GM19372 (cell line): ENCODE data around the gene REST.
A peak's percentile ranks its signal among the peaks of the same experiment; 100 is the strongest.
"Not testable (repeated sequence)": the region's sequence is repeated elsewhere in the genome, so short reads cannot be mapped to it uniquely, and the experiment has no call there.

Experiments
- ATAC-seq: cut with Tn5 transposase; IDR thresholded peaks from one replicate; pipeline ENCODE4 v1.9.1; 2021; ENCODE audit warnings: mild to moderate bottlenecking, low read depth, moderate library complexity; ENCODE audit not compliant: unreplicated experiment

The REST gene

DNA sequence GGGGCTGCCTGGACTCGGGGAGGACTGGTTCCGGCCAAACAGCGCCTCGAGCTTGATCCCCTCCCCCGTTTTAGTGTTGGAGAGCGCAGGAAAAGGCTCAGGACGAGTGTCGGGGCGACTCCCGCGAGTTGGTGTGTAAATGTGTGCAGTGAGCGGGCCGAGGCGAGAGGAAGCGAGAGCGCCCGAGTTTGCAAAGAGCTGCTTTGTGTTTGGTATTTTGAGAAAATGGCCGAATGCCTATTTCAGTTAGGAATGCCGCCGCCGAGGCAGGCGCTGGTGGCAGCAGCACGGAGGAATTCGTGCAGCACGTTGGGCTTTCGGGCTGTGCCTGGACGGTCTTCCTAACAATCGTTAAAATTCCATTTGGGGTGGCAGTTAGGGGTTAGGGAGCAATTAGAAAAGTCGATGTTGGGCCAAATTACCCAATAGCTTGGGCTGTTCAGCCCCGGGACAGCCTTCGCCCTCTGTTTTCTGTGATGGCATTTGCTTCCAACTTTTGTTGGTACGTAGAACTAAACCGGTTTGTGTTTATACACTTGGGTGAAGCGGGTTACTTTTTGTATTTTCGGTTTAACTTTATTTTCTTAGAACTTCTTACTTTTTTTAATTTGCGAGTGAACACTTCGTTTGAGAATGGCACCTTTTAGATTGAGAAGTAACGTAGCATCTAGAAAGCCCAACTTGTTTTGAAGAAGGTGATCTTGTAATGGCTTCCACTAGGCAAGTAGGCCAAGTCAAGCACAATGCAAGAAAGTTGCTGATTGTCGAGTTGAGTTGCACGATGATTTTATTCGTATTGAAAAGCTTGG is 1.6 kb downstream of the REST start:
- ATAC-seq: peak; percentile 27

DNA sequence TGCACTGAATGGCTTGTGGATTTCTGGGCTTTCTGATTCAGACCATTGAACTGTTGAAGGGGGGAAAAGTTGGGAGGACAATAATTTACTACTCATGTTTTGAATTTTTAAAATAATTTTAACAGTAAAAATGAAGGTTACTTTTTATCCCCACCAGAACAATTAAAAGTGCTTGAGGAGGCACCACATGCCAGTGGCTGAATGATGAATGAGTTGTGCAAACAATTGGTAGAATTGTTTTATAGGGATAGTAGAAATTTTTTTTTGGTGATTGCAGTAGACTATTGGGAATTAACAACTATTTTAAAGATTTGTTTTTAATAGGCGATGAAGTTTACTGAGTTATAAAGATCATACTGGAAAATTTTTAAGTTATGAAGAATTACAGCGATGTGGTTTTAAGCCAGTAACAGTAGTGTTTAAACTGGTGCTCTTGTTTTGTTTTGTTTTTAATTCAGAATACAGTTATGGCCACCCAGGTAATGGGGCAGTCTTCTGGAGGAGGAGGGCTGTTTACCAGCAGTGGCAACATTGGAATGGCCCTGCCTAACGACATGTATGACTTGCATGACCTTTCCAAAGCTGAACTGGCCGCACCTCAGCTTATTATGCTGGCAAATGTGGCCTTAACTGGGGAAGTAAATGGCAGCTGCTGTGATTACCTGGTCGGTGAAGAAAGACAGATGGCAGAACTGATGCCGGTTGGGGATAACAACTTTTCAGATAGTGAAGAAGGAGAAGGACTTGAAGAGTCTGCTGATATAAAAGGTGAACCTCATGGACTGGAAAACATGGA is 2.7 kb downstream of the REST start:
- ATAC-seq: no peak

DNA sequence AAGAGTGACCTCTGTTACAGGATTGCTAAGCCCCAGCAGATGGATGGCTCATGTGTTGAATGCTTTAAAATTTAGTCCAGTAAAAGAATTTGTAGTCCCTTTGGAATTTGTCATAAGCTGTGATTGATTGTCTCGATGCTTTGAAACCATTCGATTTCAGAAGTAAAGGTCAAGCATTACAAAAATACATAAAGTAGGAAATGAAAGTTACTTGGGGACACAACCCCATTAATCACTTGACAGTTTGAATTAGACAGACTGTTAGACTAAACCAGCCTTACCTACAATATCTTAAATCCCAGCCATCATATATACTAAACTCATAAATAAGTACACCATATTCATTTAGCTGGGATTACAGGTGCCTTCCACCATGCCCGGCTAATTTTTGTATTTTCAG is 6.6 kb downstream of the REST start:
- no peak for ATAC-seq

DNA sequence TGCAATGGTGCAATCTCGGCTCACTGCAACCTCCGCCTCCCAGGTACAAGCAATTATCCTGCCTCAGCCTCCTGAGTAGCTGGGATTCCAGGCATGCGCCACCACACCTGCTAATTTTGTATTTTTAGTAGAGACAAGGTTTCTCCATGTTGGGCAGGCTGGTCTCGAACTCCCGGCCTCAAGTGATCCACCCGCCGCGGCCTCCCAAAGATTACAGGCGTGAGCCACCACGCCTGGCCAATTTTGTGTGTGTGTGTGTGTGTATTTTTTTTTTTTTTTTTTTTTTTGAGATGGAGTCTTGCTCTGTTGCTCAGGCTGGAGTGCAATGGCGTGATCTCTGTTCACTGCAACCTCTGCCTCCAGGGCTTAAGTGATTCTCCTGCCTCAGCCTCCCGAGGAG is 7.3 kb downstream of the REST start:
- not testable (repeated sequence) for ATAC-seq

DNA sequence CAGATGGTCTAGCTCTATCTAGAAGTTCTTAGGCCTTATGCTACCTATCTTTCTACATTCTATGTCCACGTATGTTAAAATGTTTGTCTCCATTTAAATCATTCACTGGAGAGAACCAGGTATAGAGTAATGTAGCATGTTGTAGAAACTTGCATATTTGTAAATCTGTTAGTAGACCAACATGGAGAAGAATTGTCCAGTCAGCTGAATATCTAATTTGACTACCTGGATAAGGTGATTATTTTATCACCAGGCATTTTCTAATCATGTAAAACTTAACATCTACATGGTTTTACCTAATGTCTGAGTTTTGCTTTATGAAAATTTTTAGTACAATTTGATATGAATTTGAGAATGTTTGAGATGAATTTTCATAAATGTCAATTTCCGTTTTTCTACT is 19.5 kb downstream of the REST start:
- ATAC-seq: no peak

DNA sequence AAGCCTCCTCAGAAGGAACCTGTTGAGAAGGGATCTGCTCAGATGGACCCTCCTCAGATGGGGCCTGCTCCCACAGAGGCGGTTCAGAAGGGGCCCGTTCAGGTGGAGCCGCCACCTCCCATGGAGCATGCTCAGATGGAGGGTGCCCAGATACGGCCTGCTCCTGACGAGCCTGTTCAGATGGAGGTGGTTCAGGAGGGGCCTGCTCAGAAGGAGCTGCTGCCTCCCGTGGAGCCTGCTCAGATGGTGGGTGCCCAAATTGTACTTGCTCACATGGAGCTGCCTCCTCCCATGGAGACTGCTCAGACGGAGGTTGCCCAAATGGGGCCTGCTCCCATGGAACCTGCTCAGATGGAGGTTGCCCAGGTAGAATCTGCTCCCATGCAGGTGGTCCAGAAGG is 22.9 kb downstream of the REST start:
- no peak for ATAC-seq

DNA sequence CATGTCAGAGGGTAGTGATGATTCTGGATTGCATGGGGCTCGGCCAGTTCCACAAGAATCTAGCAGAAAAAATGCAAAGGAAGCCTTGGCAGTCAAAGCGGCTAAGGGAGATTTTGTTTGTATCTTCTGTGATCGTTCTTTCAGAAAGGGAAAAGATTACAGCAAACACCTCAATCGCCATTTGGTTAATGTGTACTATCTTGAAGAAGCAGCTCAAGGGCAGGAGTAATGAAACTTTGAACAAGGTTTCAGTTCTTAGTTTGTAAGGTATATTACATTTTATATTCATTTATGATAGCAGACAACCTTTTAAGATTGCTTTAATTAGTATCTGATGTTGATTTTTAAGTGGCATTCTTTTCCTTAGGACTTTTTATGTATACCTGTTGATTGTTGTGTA is 24.2 kb downstream of the REST start:
- ATAC-seq: no peak

DNA sequence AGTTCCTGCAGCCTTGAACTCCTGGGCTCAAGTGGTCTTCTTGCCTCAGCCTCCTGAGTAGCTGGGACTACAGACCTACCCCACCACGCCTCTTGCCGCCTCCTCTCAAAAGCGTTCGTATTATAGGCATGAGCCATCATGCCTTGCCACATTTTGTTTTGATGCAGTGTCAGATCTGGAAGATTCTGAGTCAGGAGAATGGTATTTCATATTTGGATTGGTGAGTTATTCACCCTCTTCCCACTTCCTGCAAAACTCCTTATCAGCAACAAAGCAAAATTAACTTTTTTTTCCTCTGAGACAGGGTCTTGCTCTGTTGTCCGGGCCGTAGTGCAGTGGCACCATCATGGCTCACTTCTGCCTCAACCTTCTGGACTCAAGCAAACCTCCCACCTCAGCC is 29.6 kb downstream of the REST start:
- no peak for ATAC-seq

DNA sequence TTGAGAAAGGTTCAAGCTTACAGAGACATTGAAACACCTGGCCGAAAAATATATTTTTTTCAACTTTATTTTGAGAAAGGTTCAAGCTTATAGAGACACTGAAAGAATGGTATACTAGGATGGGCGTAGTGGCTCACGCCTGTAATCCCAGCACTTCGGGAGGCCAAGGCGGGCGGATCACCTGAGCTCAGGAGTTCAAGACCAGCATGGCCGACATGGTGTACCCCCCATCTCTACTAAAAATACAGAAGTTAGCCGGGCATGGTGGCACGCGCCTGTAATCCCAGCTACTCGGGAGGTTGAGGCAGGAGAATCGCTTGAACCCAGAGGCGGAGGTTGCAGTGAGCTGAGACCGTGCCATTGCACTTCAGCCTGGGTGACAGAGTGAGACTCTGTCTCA is 32.1 kb downstream of the REST start:
- not testable (repeated sequence) for ATAC-seq

DNA sequence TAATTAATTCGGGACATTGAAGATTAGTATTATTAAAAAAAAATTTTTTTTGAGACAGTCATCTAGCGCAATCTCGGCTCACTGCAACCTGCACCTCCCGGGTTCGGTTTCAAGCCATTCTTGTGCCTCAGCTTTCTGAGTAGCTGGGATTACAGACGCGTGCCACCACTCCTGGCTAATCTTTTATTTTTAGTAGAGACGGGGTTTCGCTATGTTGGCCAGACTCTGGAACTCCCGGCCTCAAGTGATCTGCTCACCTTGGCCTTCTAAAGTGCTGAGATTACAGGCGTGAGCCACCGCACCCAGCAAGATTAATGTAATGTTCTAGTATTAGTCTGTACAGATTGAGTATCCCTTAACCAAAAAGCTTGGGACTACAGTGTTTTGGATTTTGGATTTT is 32.7 kb downstream of the REST start:
- no peak for ATAC-seq

DNA sequence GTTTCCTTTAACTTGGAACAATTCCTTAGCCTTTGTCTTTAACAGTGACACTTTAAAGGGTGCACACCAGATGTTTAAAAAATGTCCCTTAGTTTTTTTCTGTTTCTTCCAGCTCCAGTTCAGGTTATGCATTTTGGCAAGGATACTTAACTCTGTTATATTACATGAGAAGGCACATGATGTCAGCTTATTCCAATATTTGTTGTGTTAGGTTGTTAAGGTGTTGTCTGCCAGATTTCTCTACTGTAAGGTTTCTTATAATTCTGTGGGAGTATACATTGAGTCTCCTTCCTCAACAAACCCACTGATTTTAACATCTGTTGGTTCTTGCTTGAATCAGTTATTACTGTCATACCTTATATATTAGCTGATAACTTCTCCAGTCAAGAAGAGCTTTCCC is 33.3 kb downstream of the REST start:
- ATAC-seq: no peak

DNA sequence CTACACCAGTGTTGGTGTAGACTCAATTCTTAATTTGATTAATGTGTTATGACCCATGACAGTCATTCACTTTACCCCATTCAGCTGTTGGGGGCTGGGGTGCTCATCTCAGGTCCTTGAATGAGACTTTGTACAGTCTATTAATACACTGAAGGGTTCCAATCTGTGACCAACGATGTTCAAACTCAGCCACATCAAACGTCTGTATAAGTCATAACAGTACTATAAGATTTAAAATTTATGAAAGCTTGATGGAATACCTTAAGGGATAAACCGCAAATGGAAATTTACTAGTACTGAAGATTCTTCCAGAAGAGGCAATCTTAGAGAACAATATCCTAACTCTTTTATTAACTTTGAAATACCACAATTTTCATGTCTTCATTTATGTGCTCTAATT is 33.7 kb downstream of the REST start:
- ATAC-seq: no peak

DNA sequence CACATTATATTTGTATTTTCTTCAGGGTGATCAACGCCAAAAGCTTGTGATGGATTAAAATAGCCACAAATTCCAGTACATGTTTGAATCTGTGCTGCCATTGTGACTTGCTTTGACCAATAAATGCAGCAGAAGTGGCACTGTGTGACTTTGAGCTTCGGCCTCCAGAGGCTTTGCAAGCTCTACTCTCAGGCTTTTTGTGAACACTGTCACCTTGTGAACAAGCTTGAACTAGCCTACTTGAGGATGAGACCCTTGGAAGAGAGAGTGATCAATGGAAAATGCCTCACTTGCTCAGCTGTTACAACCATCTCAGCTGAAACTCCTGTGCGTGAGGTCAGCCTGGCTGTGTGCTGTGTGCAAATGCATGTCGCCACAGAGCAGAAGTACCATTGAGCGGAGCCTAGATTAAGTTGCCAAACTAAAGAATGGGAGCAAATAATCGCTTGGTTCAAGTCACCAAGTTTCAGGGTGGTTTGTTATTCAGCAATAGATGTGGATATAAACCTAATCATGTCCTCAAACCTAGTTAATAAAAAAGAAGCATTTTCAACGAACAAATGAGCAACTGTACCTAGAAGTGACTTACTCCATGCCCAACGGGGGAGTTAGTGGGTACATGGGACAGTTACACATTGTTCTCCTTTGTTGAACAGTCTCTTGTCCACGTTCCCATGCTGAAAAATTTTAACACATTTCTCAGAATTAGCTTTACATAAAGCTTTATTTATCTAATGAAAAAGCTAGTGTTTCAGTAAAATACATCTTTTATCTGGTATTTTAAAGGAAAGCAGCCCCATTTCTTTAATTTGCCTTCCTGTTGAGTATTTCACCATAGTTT is 46.2 kb downstream of the REST start:
- ATAC-seq: no peak

DNA sequence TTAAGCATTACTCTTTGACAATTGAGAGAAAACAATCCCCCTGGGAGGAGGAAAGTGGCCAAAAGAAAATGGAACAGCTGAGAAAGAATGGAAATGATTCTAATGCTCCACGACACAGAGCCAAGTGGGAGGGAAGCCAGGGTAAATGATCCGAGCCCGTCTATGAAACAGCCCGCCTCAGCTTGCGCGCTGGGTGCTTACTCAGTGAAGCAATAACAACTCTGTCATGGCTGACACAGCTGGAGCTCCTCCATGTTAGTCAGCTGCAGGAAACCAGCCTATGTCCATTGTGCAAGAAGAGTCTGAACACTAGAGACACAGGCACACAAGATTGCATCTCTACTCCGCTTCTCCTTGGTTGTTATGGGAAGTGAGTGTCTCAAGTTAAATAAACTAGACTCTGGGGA is 50.4 kb downstream of the REST start:
- ATAC-seq: no peak

DNA sequence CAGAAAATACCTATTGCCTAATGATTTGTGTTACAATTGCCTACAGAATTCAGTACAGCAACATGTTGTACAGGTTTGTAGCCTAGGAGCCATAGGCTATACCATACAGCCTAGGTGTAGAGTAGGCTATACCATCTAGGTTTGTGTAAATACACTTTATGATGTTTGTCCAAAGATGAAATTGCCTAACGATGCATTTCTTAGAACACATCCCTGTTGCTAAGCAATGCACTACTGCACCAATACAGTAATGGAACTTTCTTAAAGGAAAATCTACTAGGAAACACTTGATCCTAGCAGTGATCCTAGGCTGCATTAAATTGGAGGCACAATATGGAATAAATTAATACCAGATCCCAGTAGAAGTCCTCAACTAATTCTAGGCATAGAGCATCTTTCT is 51.4 kb downstream of the REST start:
- ATAC-seq: no peak

DNA sequence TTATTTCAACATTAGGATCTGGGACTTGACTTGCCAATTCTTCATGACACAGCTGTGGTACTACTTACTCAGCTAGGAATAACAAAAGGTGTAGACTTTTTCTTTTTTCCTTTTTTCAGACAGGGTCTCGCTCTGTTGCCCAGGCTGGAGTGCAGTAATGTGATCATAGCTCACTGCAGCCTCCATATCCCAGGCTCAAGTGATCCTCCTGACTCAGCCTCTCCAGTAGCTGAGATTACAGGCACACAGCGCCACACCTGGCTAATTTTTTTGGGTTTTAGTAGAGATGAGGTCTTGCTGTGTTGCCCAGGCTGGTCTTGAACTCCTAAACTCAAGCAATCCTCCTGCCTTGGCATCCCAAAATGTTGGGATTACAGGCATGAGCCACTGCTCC is 53.4 kb downstream of the REST start:
- no peak for ATAC-seq

DNA sequence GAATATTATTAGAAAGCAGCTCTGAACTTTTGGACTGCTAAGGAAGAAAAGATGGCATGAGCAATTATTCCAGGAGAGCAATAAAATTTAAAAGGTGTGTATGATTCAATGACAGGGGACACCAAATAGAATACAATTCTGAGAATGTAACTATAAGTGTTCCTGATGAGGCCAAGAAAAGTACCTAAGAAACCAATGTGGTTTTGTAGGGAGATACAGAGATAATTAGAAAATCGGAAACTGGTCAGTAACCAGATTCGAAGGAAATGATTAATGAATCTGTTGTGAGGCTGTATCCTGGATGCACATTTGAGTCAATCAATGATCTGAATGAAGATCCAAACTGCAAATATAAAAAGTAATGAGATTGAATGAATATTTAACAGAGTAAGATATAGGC is 63.7 kb downstream of the REST start:
- ATAC-seq: no peak

DNA sequence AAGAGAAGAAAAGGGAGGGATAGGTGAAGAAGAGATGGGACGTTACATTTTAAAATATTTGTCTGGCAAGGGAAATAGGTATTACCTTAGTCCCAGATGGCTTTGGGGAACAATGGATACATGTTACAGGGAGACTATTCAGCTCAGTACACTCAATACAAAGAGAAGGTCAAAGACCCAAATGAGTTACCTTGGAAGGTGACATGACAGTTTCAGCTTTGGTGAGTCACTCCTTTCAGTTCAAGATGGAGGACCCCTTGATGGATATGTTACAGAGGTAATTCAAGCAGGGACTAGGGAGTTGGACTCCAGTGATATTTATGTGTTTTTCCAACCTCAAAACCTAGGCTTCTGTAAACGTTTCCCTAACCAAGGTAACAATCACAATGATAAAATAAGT is 64.7 kb downstream of the REST start:
- ATAC-seq: no peak

DNA sequence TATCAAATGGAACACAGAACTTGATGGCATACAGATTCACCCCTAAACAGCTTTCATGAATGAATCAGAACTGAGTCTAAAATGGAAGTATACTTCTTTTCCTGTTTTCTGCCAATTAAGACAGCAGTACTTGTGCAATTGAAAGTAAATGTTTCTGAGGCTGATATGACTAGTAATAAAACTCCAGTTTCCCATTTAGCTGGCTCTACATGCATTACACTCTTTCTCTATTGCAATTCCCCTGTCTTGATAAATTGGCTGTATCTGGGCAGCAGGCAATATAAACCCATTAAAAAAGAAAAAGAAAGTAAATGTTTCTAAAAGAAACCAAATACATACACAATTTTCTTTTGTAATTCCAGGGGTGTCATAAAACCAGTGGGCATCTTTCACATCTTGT is 65.1 kb downstream of the REST start:
- ATAC-seq: no peak

DNA sequence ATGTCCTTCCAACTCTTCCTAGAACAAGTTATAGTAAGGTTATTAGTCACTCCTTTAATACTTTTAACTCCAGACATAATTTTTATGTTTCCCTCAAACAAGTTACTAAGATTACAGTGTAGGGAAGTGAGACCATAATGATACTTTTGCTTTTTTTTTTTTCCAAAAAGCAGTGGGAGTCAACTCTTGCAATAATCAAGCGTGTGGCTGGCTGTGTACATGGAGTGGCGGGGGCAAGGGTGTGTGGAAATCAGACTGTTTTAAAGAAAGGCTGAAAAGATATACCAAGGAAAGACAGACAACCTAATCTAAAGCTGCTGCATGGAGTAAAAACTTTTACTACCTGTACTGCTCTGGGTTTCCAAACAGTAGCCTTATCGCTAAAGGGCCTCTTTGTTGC is 65.6 kb downstream of the REST start:
- no peak for ATAC-seq

DNA sequence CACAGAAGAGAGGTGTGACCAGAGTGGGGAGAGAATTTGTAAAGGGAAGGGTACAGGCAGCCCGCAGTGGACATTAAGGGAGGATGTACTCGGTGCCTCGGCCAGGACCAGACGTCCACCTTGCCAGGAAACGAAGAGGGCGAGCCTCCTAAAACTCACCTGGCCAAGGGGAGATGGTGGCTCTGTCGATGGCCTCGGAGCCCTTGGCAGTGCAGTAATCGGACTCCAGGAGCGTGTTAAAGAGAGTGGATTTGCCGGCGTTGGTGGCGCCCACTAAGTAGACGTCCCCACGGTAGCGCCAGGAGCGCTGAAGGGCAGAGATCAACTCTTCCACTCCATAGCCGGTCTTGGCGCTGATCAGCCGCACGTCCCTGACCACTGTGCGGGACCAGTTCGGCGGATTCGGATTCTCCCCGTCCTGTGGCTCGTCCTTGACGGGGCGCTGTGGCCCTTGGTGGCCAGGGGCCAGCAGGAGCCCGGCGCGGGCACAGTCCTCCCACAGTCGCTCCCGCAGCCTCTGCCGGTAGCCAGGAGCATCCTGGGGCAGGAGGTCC is 68.7 kb downstream of the REST start:
- no peak for ATAC-seq
